Neuron (in vitro differentiated cells): ENCODE results near the gene PSEN1.
"Not testable (repeated sequence)": the region's sequence is repeated elsewhere in the genome, so short reads cannot be mapped to it uniquely, and the experiment has no call there.

ENCODE experiments used
- H2AFZ ChIP-seq: one replicate; pipeline ENCODE4 v1.6.1; 2013; ENCODE audit warnings: low read depth, mild to moderate bottlenecking, inconsistent platforms, low read length, moderate library complexity
- H3K27me3 ChIP-seq: one replicate; pipeline ENCODE4 v1.6.1; 2013; ENCODE audit warnings: low read length; ENCODE audit not compliant: insufficient read depth
- H3K36me3 ChIP-seq: one replicate; pipeline ENCODE4 v1.6.1; 2013; ENCODE audit warnings: low read length; ENCODE audit not compliant: insufficient read depth
- H3K4me1 ChIP-seq: one replicate; pipeline ENCODE4 v1.6.1; 2013; ENCODE audit warnings: low read length; ENCODE audit not compliant: insufficient read depth
- H3K4me3 ChIP-seq: 2 replicates; pipeline ENCODE4 v1.5.1; 2013; ENCODE audit warnings: mild to moderate bottlenecking, low read length, moderate library complexity
- H3K9me3 ChIP-seq: one replicate; pipeline ENCODE4 v1.6.1; 2013; ENCODE audit warnings: low read length

PSEN1 gene

GRCh38 chr14:73140811-73141323, 4.6 kb downstream of the PSEN1 start:
- no peak overlapping the region for H2AFZ ChIP-seq
- H3K4me3 ChIP-seq: no peak overlapping the region
- no peaks in the 10 kb centered on the region for H3K36me3 ChIP-seq
- peaks cover 26% of the 10 kb centered on the region for H3K4me1 ChIP-seq
- H3K9me3 ChIP-seq: no peaks in the 10 kb centered on the region
- H3K27me3 ChIP-seq: no peaks in the 10 kb centered on the region

- Histone ChIP-seq H3K27me3 (no peaks in the 10 kb centered on the region), H3K4me1 (peaks cover 21% of the 10 kb centered on the region), H3K36me3 (no peaks in the 10 kb centered on the region), H3K4me3 (no peak overlapping the region), H3K9me3 (no peaks in the 10 kb centered on the region), H2AFZ (no peak overlapping the region)
These were observed 5.9 kb downstream of the PSEN1 start for GRCh38 chr14:73142216-73142615.

GRCh38 chr14:73143003-73143402, 6.7 kb downstream of the PSEN1 start:
- no peak overlapping the region for H3K4me3 ChIP-seq
- H2AFZ ChIP-seq: no peak overlapping the region
- peaks cover 5% of the 10 kb centered on the region for H3K36me3 ChIP-seq
- H3K9me3 ChIP-seq: no peaks in the 10 kb centered on the region
- peaks cover 14% of the 10 kb centered on the region for H3K4me1 ChIP-seq
- H3K27me3 ChIP-seq: no peaks in the 10 kb centered on the region

- no peak overlapping the region for H3K4me3 ChIP-seq
- no peak overlapping the region for H2AFZ ChIP-seq
- H3K27me3 ChIP-seq: no peaks in the 10 kb centered on the region
- H3K9me3 ChIP-seq: no peaks in the 10 kb centered on the region
- H3K4me1 ChIP-seq: peaks cover 14% of the 10 kb centered on the region
- H3K36me3 ChIP-seq: peaks cover 10% of the 10 kb centered on the region
These were observed 7.3 kb downstream of the PSEN1 start for GRCh38 chr14:73143617-73144016.

- H3K27me3 ChIP-seq: no peaks in the 10 kb centered on the region
- H2AFZ ChIP-seq: no peak overlapping the region
- peaks cover 3% of the 10 kb centered on the region for H3K9me3 ChIP-seq
- H3K4me3 ChIP-seq: no peak overlapping the region
- H3K4me1 ChIP-seq: peaks cover 14% of the 10 kb centered on the region
- H3K36me3 ChIP-seq: peaks cover 24% of the 10 kb centered on the region
These were observed 9.1 kb downstream of the PSEN1 start for GRCh38 chr14:73145371-73145770.

- no peaks in the 10 kb centered on the region for H3K27me3 ChIP-seq
- H3K9me3 ChIP-seq: peaks cover 3% of the 10 kb centered on the region
- no peak overlapping the region for H3K4me3 ChIP-seq
- no peak overlapping the region for H2AFZ ChIP-seq
- H3K4me1 ChIP-seq: peaks cover 14% of the 10 kb centered on the region
- H3K36me3 ChIP-seq: peaks cover 25% of the 10 kb centered on the region
These were observed 9.8 kb downstream of the PSEN1 start for GRCh38 chr14:73146111-73146510.

- H3K36me3 ChIP-seq: peaks cover 45% of the 10 kb centered on the region
- H3K27me3 ChIP-seq: no peaks in the 10 kb centered on the region
- H2AFZ ChIP-seq: no peak overlapping the region
- H3K4me3 ChIP-seq: no peak overlapping the region
- H3K9me3 ChIP-seq: peaks cover 3% of the 10 kb centered on the region
- H3K4me1 ChIP-seq: no peaks in the 10 kb centered on the region
These were observed 13.4 kb downstream of the PSEN1 start for GRCh38 chr14:73149753-73150152.

- H3K9me3 ChIP-seq: peaks cover 3% of the 10 kb centered on the region
- no peaks in the 10 kb centered on the region for H3K27me3 ChIP-seq
- no peaks in the 10 kb centered on the region for H3K4me1 ChIP-seq
- no peak overlapping the region for H2AFZ ChIP-seq
- no peak overlapping the region for H3K4me3 ChIP-seq
- peaks cover 57% of the 10 kb centered on the region for H3K36me3 ChIP-seq
These were observed 17.0 kb downstream of the PSEN1 start for GRCh38 chr14:73153272-73153671.

- H3K4me3 ChIP-seq: no peak overlapping the region
- no peak overlapping the region for H2AFZ ChIP-seq
- H3K9me3 ChIP-seq: no peaks in the 10 kb centered on the region
- H3K36me3 ChIP-seq: peaks cover 54% of the 10 kb centered on the region
- H3K4me1 ChIP-seq: no peaks in the 10 kb centered on the region
- H3K27me3 ChIP-seq: no peaks in the 10 kb centered on the region
These were observed 25.9 kb downstream of the PSEN1 start for GRCh38 chr14:73162251-73162650.

- Histone ChIP-seq H3K27me3 (no peaks in the 10 kb centered on the region), H2AFZ (no peak overlapping the region), H3K9me3 (no peaks in the 10 kb centered on the region), H3K4me1 (peaks cover 14% of the 10 kb centered on the region), H3K36me3 (peaks cover 55% of the 10 kb centered on the region), H3K4me3 (no peak overlapping the region)
These were observed 30.1 kb downstream of the PSEN1 start for GRCh38 chr14:73166399-73166798.

- no peak overlapping the region for H2AFZ ChIP-seq
- no peaks in the 10 kb centered on the region for H3K27me3 ChIP-seq
- H3K9me3 ChIP-seq: no peaks in the 10 kb centered on the region
- H3K4me3 ChIP-seq: no peak overlapping the region
- H3K4me1 ChIP-seq: peaks cover 14% of the 10 kb centered on the region
- H3K36me3 ChIP-seq: peaks cover 54% of the 10 kb centered on the region
These were observed 31.4 kb downstream of the PSEN1 start for GRCh38 chr14:73167727-73168126.

GRCh38 chr14:73168274-73168673, 32.0 kb downstream of the PSEN1 start:
- Histone ChIP-seq H3K9me3 (no peaks in the 10 kb centered on the region), H3K27me3 (no peaks in the 10 kb centered on the region), H3K4me3 (no peak overlapping the region), H3K4me1 (peaks cover 14% of the 10 kb centered on the region), H2AFZ (no peak overlapping the region), H3K36me3 (peaks cover 54% of the 10 kb centered on the region)

- no peak overlapping the region for H3K4me3 ChIP-seq
- H3K9me3 ChIP-seq: no peaks in the 10 kb centered on the region
- peaks cover 58% of the 10 kb centered on the region for H3K36me3 ChIP-seq
- H3K27me3 ChIP-seq: no peaks in the 10 kb centered on the region
- H3K4me1 ChIP-seq: peaks cover 14% of the 10 kb centered on the region
- no peak overlapping the region for H2AFZ ChIP-seq
These were observed 32.4 kb downstream of the PSEN1 start for GRCh38 chr14:73168691-73169090.

- Histone ChIP-seq H3K4me1 (peaks cover 14% of the 10 kb centered on the region), H3K36me3 (peaks cover 60% of the 10 kb centered on the region)
- not testable (repeated sequence) for H3K27me3 ChIP-seq, H2AFZ ChIP-seq, H3K9me3 ChIP-seq, H3K4me3 ChIP-seq
These were observed 33.5 kb downstream of the PSEN1 start for GRCh38 chr14:73169855-73170254.
